Measurements from ENCODE around the gene MYO18A.

Gene MYO18A

DNA sequence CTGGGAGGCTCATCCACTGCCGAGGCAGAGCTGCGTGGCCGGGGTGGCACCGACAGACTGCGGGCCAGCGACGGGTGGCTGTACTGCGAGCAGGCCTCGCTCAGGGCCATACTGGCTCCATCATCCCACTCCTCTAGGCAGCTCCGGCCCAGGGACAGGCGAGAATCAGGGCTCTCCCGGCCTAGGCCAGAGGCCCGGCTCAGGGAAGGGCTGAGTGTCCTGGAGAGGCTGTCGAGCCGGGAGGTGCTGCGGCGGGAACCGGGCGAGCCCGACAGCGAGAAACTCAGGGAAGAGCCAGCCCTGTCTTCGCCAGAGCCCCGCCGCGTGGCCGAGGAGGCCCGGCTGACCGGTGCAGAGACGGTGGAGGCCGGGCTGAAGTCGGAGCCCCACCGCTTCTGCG lies 99.9 kb downstream of the MYO18A start:
- no peaks in the 10 kb centered on the region for H3K36me3 ChIP-seq (replicated peaks; ENCODE audit: low read depth, low read length)
- no peak overlapping the region for H2AFZ ChIP-seq (ENCODE audit: low read depth, low read length)
- H3K79me2 ChIP-seq (ENCODE audit: low read length): no peaks in the 10 kb centered on the region
- H3K4me3 ChIP-seq (ENCODE audit: low read length): no peak overlapping the region
- no peaks in the 10 kb centered on the region for H3K4me1 ChIP-seq (ENCODE audit: low read length)
- TF ChIP-seq, protein P1, sequence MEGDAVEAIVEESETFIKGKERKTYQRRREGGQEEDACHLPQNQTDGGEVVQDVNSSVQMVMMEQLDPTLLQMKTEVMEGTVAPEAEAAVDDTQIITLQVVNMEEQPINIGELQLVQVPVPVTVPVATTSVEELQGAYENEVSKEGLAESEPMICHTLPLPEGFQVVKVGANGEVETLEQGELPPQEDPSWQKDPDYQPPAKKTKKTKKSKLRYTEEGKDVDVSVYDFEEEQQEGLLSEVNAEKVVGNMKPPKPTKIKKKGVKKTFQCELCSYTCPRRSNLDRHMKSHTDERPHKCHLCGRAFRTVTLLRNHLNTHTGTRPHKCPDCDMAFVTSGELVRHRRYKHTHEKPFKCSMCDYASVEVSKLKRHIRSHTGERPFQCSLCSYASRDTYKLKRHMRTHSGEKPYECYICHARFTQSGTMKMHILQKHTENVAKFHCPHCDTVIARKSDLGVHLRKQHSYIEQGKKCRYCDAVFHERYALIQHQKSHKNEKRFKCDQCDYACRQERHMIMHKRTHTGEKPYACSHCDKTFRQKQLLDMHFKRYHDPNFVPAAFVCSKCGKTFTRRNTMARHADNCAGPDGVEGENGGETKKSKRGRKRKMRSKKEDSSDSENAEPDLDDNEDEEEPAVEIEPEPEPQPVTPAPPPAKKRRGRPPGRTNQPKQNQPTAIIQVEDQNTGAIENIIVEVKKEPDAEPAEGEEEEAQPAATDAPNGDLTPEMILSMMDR (IDR thresholded peaks at IDR 0.05; ENCODE audit: low read depth, low read length): no peak
- TF ChIP-seq EZH2phosphoT487 (IDR thresholded peaks at IDR 0.05; ENCODE audit: low read depth): no peak
- no peak overlapping the region for H3K27ac ChIP-seq (ENCODE audit: low read length)
- no peaks in the 10 kb centered on the region for H3K9me3 ChIP-seq (ENCODE audit: insufficient read depth, low read length)
- no peak overlapping the region for H3K4me2 ChIP-seq (ENCODE audit: low read length)
- no peaks in the 10 kb centered on the region for H3K27me3 ChIP-seq (ENCODE audit: low read depth, low read length)
- no peak overlapping the region for H3K9ac ChIP-seq (ENCODE audit: low read length)
- no peaks in the 10 kb centered on the region for H4K20me1 ChIP-seq (ENCODE audit: insufficient read depth, low read length)

DNA sequence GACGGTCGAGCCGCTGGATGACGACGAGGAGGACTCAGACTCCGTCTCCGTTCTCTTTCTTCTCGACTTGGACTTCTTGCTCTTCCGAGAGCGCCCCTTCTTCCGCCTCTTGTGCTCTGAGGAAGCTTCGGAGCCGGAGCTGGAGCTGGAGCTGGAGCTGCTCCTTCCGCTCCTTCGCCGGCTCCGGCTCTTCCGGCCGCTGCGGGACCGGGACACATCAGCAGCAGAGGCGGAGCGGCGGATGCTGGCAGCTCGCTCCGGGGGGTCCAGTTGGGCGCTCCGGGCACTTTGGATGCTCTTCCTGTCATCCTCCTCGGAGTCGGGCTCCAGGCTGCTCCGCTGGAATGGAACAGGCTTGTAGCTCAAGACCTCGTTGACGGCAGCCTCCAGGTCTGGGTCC lies 100.3 kb downstream of the MYO18A start:
- Histone ChIP-seq H3K4me2 (ENCODE audit: low read length) (no peak overlapping the region), H3K27me3 (ENCODE audit: low read depth, low read length) (no peaks in the 10 kb centered on the region), H2AFZ (ENCODE audit: low read depth, low read length) (no peak overlapping the region), H3K9me3 (ENCODE audit: insufficient read depth, low read length) (no peaks in the 10 kb centered on the region), H4K20me1 (ENCODE audit: insufficient read depth, low read length) (no peaks in the 10 kb centered on the region), H3K36me3 (replicated peaks; ENCODE audit: low read depth, low read length) (no peaks in the 10 kb centered on the region), H3K4me1 (ENCODE audit: low read length) (no peaks in the 10 kb centered on the region), H3K79me2 (ENCODE audit: low read length) (no peaks in the 10 kb centered on the region), H3K27ac (ENCODE audit: low read length) (no peak overlapping the region), H3K9ac (ENCODE audit: low read length) (no peak overlapping the region), H3K4me3 (ENCODE audit: low read length) (no peak overlapping the region)
- TF ChIP-seq, protein P1 (IDR thresholded peaks at IDR 0.05; ENCODE audit: low read depth, low read length): no peak
- no peak for TF ChIP-seq EZH2phosphoT487 (IDR thresholded peaks at IDR 0.05; ENCODE audit: low read depth)

DNA sequence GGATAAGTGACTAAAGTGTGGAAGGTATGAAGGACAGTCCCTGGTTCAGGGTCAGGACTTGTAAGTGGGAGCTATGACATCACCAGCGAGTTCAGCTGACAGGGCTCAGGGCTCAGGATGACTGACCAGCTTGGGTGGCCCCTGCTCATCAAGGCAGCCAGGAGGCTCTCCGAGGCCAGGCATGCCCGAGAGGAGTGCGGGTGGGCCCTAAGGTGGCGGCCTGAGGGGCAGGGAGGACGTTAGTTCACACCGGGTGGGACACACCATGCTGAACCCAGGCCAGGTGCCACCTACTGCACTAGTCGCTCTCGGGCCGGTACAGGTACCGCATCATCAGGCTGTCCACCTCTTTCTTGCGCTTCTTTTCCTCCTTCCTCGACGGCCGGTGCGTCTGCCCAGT lies 100.8 kb downstream of the MYO18A start:
- no peak overlapping the region for H3K4me2 ChIP-seq (ENCODE audit: low read length)
- no peaks in the 10 kb centered on the region for H3K4me1 ChIP-seq (ENCODE audit: low read length)
- no peak overlapping the region for H3K27ac ChIP-seq (ENCODE audit: low read length)
- no peaks in the 10 kb centered on the region for H3K27me3 ChIP-seq (ENCODE audit: low read depth, low read length)
- no peak overlapping the region for H3K4me3 ChIP-seq (ENCODE audit: low read length)
- TF ChIP-seq, protein P1 (IDR thresholded peaks at IDR 0.05; ENCODE audit: low read depth, low read length): no peak
- no peak for TF ChIP-seq EZH2phosphoT487 (IDR thresholded peaks at IDR 0.05; ENCODE audit: low read depth)
- H3K9me3 ChIP-seq (ENCODE audit: insufficient read depth, low read length): no peaks in the 10 kb centered on the region
- no peak overlapping the region for H2AFZ ChIP-seq (ENCODE audit: low read depth, low read length)
- H4K20me1 ChIP-seq (ENCODE audit: insufficient read depth, low read length): no peaks in the 10 kb centered on the region
- H3K9ac ChIP-seq (ENCODE audit: low read length): no peak overlapping the region
- H3K36me3 ChIP-seq (replicated peaks; ENCODE audit: low read depth, low read length): no peaks in the 10 kb centered on the region
- no peaks in the 10 kb centered on the region for H3K79me2 ChIP-seq (ENCODE audit: low read length)

DNA sequence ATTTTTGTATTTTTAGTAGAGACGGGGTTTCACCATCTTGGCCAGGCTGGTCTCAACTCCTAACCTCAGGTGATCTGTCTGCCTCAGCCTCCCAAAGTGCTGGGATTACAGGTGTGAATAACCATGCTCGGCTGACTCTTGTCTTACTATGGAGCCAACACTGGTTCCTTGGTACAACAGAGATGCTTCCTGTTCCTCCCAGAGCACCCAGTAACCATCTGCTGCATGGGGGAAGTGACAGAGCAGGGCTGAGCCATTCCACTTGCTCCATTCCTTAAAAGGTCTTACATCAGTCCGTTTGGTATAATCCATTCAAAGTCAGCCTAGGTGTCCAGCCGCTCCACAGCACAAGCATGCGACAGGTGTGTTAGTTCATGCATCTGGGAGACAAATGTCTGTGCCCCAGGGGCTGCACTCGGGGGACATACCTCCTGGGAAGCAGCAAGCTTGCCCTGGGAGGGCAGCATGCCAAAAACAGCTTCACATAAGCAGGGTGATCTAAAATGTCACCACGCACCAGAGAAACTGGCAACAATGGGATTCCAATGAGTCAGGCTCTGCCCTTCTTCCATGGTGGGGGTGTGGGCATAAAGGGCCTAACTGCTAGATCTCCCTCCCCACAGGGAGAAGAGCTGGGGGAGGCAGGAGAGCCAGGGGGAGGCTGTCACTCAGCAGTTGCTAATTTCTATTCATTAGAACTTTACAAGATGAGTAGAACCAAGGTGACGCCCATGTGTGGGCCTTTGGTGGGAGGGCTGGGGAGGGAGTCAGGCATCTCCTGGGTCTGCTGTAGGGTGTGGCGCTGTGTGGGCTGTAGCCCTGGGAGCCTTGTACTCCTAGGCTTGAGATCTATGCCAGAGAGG lies 101.8 kb downstream of the MYO18A start:
- H3K36me3 ChIP-seq (replicated peaks; ENCODE audit: low read depth, low read length): no peaks in the 10 kb centered on the region
- no peak overlapping the region for H3K4me2 ChIP-seq (ENCODE audit: low read length)
- H3K4me1 ChIP-seq (ENCODE audit: low read length): no peaks in the 10 kb centered on the region
- H2AFZ ChIP-seq (ENCODE audit: low read depth, low read length): no peak overlapping the region
- H3K27me3 ChIP-seq (ENCODE audit: low read depth, low read length): no peaks in the 10 kb centered on the region
- H3K27ac ChIP-seq (ENCODE audit: low read length): no peak overlapping the region
- no peaks in the 10 kb centered on the region for H3K9me3 ChIP-seq (ENCODE audit: insufficient read depth, low read length)
- H3K4me3 ChIP-seq (ENCODE audit: low read length): no peak overlapping the region
- TF ChIP-seq, protein P1 (IDR thresholded peaks at IDR 0.05; ENCODE audit: low read depth, low read length): no peak
- no peak for TF ChIP-seq EZH2phosphoT487 (IDR thresholded peaks at IDR 0.05; ENCODE audit: low read depth)
- H3K79me2 ChIP-seq (ENCODE audit: low read length): no peaks in the 10 kb centered on the region
- no peaks in the 10 kb centered on the region for H4K20me1 ChIP-seq (ENCODE audit: insufficient read depth, low read length)
- no peak overlapping the region for H3K9ac ChIP-seq (ENCODE audit: low read length)
